Measurements from ENCODE around the gene FBN2.
"Not testable (repeated sequence)": the region's sequence is repeated elsewhere in the genome, so short reads cannot be mapped to it uniquely, and the experiment has no call there.

The FBN2 gene

DNA sequence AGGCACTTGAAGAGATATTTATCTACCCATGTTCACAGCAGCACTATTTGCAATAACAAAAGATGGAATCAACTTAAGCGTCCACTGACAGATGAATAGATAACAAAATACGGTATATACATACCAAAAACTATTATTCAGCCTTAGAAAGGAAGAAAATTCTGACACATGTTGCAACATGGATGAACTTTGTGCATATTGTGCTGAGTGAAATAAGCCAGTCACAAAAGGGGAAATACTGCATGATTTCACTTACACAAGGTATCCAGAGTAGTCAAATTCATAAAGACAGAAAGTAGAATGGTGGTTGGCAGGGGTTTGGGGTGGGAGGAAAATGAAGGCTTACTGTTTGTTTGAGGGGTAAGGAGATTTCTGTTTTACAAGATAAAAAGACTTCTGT is 66.0 kb downstream of the FBN2 start:
- TF ChIP-seq, protein P1, sequence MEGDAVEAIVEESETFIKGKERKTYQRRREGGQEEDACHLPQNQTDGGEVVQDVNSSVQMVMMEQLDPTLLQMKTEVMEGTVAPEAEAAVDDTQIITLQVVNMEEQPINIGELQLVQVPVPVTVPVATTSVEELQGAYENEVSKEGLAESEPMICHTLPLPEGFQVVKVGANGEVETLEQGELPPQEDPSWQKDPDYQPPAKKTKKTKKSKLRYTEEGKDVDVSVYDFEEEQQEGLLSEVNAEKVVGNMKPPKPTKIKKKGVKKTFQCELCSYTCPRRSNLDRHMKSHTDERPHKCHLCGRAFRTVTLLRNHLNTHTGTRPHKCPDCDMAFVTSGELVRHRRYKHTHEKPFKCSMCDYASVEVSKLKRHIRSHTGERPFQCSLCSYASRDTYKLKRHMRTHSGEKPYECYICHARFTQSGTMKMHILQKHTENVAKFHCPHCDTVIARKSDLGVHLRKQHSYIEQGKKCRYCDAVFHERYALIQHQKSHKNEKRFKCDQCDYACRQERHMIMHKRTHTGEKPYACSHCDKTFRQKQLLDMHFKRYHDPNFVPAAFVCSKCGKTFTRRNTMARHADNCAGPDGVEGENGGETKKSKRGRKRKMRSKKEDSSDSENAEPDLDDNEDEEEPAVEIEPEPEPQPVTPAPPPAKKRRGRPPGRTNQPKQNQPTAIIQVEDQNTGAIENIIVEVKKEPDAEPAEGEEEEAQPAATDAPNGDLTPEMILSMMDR (IDR thresholded peaks at IDR 0.05; ENCODE audit: insufficient read depth, low read depth, low read length, missing control alignments) = no peak
- H3K4me3 ChIP-seq (ENCODE audit: low read depth, low read length) = no peak overlapping the region
- DNase-seq (ENCODE audit: low read depth) = no peak

DNA sequence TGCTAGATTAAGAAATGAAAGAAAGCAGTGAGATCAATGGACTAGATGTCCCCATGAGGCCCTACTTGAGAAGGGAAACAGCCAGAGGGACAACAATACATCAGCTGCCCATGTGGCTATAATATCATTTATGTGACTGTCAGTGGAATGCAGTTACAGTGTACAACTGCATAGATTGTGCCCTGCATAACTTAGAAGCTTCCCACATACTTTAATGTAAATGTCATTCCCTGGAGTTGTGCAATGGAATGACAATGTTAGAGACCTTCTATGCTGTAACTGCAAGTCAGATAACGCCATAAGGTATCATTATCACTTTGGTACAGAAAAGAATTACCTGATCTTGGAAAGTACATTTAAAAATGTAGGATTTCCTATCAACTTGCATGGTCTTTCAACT is 67.4 kb downstream of the FBN2 start:
- no peak for DNase-seq (ENCODE audit: low read depth)
- TF ChIP-seq, protein P1 (IDR thresholded peaks at IDR 0.05; ENCODE audit: insufficient read depth, low read depth, low read length, missing control alignments) = no peak
- no peak overlapping the region for H3K4me3 ChIP-seq (ENCODE audit: low read depth, low read length)

- TF ChIP-seq, protein P1 (IDR thresholded peaks at IDR 0.05; ENCODE audit: insufficient read depth, low read depth, low read length, missing control alignments) = no peak
- DNase-seq (ENCODE audit: low read depth) = no peak
- H3K4me3 ChIP-seq (ENCODE audit: low read depth, low read length) = no peak overlapping the region
These were observed 68.1 kb downstream of the FBN2 start for GRCh38 chr5:128469912-128470311.

DNA sequence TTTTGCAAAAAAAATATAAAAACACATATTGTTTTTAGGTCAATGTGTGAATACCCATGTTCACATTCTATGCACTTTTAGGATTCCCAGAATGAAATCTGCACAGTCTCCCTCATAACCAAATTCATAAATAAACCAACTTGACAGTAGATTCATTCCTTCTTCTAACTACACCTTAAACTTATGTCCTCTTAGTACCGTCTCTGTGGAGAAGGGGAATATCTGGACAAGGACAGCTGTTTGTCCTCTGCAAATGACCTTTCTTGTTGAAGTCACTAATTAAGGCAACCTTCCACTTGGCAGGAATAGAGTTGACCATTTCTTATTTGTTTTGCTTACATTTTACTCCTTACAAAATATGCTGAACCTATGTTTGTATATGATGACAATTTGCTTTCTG is 71.1 kb downstream of the FBN2 start:
- DNase-seq (ENCODE audit: low read depth) = no peak
- TF ChIP-seq, protein P1 (IDR thresholded peaks at IDR 0.05; ENCODE audit: insufficient read depth, low read depth, low read length, missing control alignments) = no peak
- no peak overlapping the region for H3K4me3 ChIP-seq (ENCODE audit: low read depth, low read length)

- no peak overlapping the region for H3K4me3 ChIP-seq (ENCODE audit: low read depth, low read length)
- no peak for DNase-seq (ENCODE audit: low read depth)
- TF ChIP-seq, protein P1 (IDR thresholded peaks at IDR 0.05; ENCODE audit: insufficient read depth, low read depth, low read length, missing control alignments) = no peak
These were observed 71.5 kb downstream of the FBN2 start for GRCh38 chr5:128466554-128466953.

DNA sequence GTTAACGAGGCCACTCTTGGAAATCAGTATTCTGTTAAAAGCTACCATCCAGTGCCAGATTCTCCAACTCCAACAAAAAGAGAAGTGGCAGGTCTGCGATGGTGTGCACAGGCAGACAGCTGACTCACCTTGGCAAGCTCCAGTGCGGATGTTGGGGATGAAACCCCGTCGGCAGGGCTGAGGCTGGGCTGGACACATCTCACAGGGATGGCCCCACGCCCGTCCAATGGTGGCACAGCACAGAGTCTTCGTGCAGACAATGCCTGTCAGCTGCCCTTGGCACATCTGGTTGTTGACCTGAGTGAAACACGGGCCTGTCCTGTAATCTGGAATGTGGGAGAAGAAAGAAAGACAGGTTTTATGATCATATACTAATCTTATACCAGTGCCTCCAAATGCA is 73.4 kb downstream of the FBN2 start:
- no peak for DNase-seq (ENCODE audit: low read depth)
- TF ChIP-seq, protein P1 (IDR thresholded peaks at IDR 0.05; ENCODE audit: insufficient read depth, low read depth, low read length, missing control alignments) = no peak
- H3K4me3 ChIP-seq (ENCODE audit: low read depth, low read length) = no peak overlapping the region

DNA sequence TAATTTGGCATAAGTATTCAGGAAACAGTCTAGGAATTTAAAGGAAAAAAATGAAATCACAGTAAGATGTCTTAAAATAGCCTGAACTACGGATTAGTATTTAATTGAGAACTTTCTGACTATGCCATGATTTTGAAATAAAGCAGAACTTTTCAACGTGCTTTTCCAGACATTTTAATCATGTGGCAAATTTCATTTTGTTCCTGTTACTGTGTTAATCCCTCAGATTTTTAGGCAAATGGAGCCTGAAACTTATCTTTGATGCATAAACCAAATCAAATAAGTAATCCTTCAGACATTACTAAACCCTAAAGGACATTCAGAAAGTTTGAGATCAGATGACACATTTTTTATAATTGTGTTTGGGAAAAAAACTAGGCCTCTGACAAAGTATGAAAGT is 75.7 kb downstream of the FBN2 start:
- H3K4me3 ChIP-seq (ENCODE audit: low read depth, low read length) = no peak overlapping the region
- DNase-seq (ENCODE audit: low read depth) = no peak
- TF ChIP-seq, protein P1 (IDR thresholded peaks at IDR 0.05; ENCODE audit: insufficient read depth, low read depth, low read length, missing control alignments) = no peak

DNA sequence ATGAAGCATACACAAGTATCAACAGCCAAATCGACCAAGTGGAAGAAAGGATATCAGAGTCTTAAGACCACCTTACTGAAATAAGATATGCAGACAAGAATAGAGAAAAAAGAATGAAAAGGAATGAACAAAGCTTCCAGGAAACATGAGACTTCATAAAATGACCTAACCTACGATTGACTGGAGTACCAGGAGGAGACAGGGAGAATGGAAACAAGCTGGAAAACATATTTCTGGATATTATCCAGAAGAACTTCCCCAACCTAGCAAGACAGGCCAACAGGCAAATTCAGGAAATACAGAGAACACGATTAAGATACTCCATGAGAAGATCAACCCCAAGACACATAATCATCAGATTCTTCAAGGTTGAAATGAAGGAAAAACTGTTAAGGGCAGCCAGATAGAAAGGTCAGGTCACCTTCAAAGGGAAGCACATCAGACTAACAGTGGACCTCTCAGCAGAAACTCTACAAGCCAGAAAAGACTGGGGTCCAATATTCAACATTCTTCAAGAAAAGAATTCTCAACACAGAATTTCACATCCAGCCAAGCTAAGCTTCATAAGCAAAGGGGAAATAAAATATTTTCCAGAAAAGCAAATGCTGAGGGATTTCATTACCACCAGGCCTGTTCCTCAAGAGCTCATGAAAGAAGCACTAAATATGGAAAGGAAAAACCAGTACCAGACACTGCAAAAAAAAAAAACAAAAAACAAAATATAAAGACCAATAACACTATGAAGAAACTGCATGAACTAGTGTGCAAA is 80.7 kb downstream of the FBN2 start:
- DNase-seq (ENCODE audit: low read depth); H3K4me3 ChIP-seq (ENCODE audit: low read depth, low read length): not testable (repeated sequence)

All from GM12865 (cell line).